ENCODE results near the gene ODAD2.

ODAD2 gene

DNA sequence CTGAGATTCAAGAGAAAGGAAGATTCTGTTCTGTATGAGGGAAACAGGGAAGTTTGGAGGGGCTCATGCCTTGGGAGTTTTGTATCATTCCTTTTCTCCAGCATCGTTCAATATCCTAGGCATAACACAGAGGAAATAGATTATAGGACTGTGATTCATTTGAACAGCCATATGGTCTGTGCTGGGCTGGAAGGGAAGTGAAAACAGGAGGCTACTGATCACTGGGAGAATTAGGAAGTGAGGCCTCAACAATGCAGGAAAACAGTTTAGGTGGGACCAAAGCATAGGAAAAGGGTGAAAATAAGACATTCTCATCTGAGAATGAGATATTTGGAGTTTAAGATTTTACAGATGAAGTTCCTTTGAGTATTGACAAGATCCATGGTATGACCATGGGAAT is 182.6 kb downstream of the ODAD2 start:
- Histone ChIP-seq H3K36me3 (no peaks in the 10 kb centered on the region), H3K27me3 (ENCODE audit: insufficient read depth, low read depth, severe bottlenecking) (no peaks in the 10 kb centered on the region), H3K9me3 (ENCODE audit: severe bottlenecking) (no peaks in the 10 kb centered on the region), H3K27ac (no peak overlapping the region), H3K4me3 (ENCODE audit: low read depth, low read length) (no peak overlapping the region)
- no peak for DNase-seq
- TF ChIP-seq, protein P1, sequence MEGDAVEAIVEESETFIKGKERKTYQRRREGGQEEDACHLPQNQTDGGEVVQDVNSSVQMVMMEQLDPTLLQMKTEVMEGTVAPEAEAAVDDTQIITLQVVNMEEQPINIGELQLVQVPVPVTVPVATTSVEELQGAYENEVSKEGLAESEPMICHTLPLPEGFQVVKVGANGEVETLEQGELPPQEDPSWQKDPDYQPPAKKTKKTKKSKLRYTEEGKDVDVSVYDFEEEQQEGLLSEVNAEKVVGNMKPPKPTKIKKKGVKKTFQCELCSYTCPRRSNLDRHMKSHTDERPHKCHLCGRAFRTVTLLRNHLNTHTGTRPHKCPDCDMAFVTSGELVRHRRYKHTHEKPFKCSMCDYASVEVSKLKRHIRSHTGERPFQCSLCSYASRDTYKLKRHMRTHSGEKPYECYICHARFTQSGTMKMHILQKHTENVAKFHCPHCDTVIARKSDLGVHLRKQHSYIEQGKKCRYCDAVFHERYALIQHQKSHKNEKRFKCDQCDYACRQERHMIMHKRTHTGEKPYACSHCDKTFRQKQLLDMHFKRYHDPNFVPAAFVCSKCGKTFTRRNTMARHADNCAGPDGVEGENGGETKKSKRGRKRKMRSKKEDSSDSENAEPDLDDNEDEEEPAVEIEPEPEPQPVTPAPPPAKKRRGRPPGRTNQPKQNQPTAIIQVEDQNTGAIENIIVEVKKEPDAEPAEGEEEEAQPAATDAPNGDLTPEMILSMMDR (IDR thresholded peaks at IDR 0.05; ENCODE audit: low read depth, low read length) = no peak

DNA sequence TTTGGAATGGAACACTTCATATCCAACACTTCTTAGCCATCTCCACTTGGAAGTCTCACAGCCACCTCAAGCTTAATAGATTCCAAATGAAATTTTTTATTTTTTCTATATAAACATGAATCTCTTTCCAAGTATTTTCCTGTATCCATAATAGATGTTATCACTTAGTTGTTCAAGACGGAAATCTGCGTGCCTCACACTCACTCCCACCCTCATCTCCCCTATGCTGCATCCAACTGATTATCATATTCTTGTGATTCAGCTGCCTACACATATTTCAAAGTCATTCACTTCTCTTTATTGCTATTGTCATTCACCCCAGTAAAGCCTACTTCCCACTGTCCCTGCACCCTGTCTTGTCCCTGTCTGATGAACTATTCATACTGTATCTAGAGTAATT is 183.0 kb downstream of the ODAD2 start:
- TF ChIP-seq, protein P1 (IDR thresholded peaks at IDR 0.05; ENCODE audit: low read depth, low read length) = no peak
- Histone ChIP-seq H3K27me3 (ENCODE audit: insufficient read depth, low read depth, severe bottlenecking) (no peaks in the 10 kb centered on the region), H3K4me3 (ENCODE audit: low read depth, low read length) (no peak overlapping the region), H3K9me3 (ENCODE audit: severe bottlenecking) (no peaks in the 10 kb centered on the region), H3K27ac (no peak overlapping the region), H3K36me3 (no peaks in the 10 kb centered on the region)
- no peak for DNase-seq

DNA sequence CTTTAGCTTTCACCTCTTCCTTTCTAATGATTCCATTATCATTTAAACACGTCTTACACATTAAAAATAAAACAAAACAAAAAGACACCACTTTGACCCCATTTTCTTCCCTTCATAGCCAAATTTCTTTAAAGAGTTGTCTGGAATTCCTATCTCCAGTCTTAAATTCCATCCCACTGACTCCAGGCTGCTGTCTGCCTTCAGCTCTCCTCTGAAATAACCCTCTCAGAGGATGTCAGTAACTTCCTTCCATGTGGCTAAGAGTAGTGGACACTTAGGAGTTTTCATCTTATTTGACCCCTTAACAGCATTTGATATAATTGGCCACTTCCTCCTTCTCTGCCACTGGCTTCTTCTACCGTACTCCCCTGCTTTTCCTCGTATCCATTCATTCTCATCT is 183.6 kb downstream of the ODAD2 start:
- H3K36me3 ChIP-seq = no peaks in the 10 kb centered on the region
- no peaks in the 10 kb centered on the region for H3K9me3 ChIP-seq (ENCODE audit: severe bottlenecking)
- TF ChIP-seq, protein P1 (IDR thresholded peaks at IDR 0.05; ENCODE audit: low read depth, low read length) = no peak
- no peak overlapping the region for H3K27ac ChIP-seq
- no peaks in the 10 kb centered on the region for H3K27me3 ChIP-seq (ENCODE audit: insufficient read depth, low read depth, severe bottlenecking)
- H3K4me3 ChIP-seq (ENCODE audit: low read depth, low read length) = no peak overlapping the region
- no peak for DNase-seq

DNA sequence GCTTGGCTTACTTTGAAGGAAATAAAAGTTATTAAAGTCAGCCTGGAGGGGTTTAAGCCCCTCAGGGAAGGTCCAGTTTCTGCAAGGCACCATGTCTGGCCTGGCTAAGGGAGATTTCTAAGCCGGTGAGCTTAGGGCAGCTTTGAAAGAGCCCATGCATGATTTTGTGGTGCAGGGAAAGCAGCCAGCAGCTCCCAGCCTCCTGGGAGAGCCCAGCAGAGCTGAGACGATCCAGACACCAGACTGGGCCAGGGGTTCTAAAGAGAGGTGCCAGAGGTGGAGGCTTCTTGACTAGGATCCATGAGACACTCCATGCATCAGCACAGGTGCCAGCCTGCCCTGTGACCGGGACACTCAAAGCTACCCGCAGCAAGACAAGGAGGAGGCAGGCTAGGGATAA is 193.7 kb downstream of the ODAD2 start:
- H3K9me3 ChIP-seq (ENCODE audit: severe bottlenecking) = no peaks in the 10 kb centered on the region
- H3K36me3 ChIP-seq = no peaks in the 10 kb centered on the region
- DNase-seq = no peak
- H3K4me3 ChIP-seq (ENCODE audit: low read depth, low read length) = no peak overlapping the region
- no peaks in the 10 kb centered on the region for H3K27me3 ChIP-seq (ENCODE audit: insufficient read depth, low read depth, severe bottlenecking)
- TF ChIP-seq, protein P1 (IDR thresholded peaks at IDR 0.05; ENCODE audit: low read depth, low read length) = no peak
- no peak overlapping the region for H3K27ac ChIP-seq

DNA sequence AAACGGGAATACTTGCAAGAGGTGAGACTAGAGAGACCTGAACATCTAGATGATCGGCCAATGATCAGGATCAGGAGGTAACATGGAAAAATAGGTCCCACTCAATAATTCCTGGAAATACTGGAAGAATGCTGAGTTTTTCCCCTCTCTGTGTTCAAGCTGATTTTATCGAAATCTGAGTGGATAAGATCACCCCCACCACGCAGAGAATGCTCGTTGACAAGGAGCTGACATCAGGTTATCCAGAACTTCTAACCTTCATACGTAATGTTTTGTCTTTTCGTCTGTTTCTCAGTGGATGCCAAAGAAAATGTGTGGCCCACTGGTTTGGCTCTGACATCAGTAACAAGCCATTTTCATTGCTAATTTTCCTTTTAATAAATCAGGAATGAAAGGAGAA is 194.7 kb downstream of the ODAD2 start:
- Histone ChIP-seq H3K27me3 (ENCODE audit: insufficient read depth, low read depth, severe bottlenecking) (no peaks in the 10 kb centered on the region), H3K9me3 (ENCODE audit: severe bottlenecking) (no peaks in the 10 kb centered on the region), H3K4me3 (ENCODE audit: low read depth, low read length) (no peak overlapping the region), H3K27ac (no peak overlapping the region), H3K36me3 (no peaks in the 10 kb centered on the region)
- TF ChIP-seq, protein P1 (IDR thresholded peaks at IDR 0.05; ENCODE audit: low read depth, low read length) = no peak
- no peak for DNase-seq

DNA sequence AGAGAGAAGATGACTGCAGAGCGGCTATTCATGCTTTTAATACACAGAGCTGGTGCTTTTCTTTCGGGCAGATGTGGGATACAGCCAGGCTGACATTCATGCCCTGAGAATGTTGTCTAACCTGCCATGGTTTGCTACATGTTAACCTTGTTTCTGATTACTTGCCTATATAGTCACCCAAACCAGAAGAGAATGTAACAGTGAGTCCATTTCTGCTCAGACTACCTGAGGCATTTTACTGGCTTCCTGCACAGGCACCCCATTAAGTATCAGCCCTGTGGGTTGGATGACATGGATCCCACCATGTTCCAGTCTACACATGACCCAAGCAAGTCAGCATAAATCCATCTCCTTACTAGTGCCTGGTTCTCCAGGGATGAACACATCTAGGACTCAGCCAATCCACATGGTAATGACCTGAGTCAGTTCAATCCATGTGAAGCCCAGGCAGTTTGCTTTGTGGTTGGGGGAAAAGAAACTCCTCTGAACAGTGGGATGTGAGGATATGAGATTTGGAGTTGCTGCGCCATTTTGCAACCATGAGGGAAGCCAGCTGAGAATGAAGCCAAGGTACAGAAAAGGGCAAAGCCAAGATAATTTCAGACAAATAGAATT is 197.6 kb downstream of the ODAD2 start:
- DNase-seq = no peak
- Histone ChIP-seq H3K36me3 (no peaks in the 10 kb centered on the region), H3K27ac (no peak overlapping the region), H3K9me3 (ENCODE audit: severe bottlenecking) (no peaks in the 10 kb centered on the region), H3K4me3 (ENCODE audit: low read depth, low read length) (no peak overlapping the region), H3K27me3 (ENCODE audit: insufficient read depth, low read depth, severe bottlenecking) (no peaks in the 10 kb centered on the region)
- TF ChIP-seq, protein P1 (IDR thresholded peaks at IDR 0.05; ENCODE audit: low read depth, low read length) = no peak
